Activated CD4-positive, alpha-beta memory T cell treated with anti-CD3 and anti-CD28 coated beads, Interleukin-2, amount 10 ng/mL, durations not matched to agents 7 days and 5 days (primary cell): ENCODE data around the gene NOX4. TPM values are rescaled to one million over a fixed set of nuclear protein-coding genes. Genes with fewer than 3 reads are reported as not detected.
"Not testable (repeated sequence)": the region's sequence is repeated elsewhere in the genome, so short reads cannot be mapped to it uniquely, and the experiment has no call there.

Source experiments
- CTCF ChIA-PET: fragments of 350-600 bp; sonication (Branson Sonifier 250); formaldehyde crosslinking; loops from one replicate; lab custom pipeline; 2021; ENCODE audit warnings: antibody characterized with exemption, inconsistent platforms; lab: Charles Lee
- POLR2A ChIA-PET: fragments of 350-600 bp; sonication (Branson Sonifier 250); formaldehyde crosslinking; loops from one replicate; lab custom pipeline; 2021; ENCODE audit warnings: antibody characterized with exemption; lab: Charles Lee
- DNase-seq: peaks from one replicate; pipeline ENCODE4 v3.0.0-alpha.2; 2020
- H3K27ac Mint-ChIP-seq: one replicate; pipeline ENCODE4 v1.8.0; 2021; ENCODE audit warnings: mild to moderate bottlenecking, mixed read lengths
- H3K27me3 Mint-ChIP-seq: one replicate; pipeline ENCODE4 v1.8.0; 2021; ENCODE audit warnings: mixed read lengths
- H3K36me3 Mint-ChIP-seq: one replicate; pipeline ENCODE4 v1.8.0; 2021; ENCODE audit warnings: low read depth, mixed read lengths
- H3K4me1 Mint-ChIP-seq: one replicate; pipeline ENCODE4 v1.8.0; 2021; ENCODE audit warnings: mixed read lengths
- H3K4me3 Mint-ChIP-seq: one replicate; pipeline ENCODE4 v1.8.0; 2021; ENCODE audit warnings: mild to moderate bottlenecking, mixed read lengths
- H3K9me3 Mint-ChIP-seq: one replicate; pipeline ENCODE4 v1.8.0; 2021; ENCODE audit warnings: mixed read lengths
- total RNA-seq, 2 experiments: library from RNA; stranded (reverse); gene quantifications; one replicate each; pipeline ENCODE4 v1.2.3, GENCODE V29; 2021

The NOX4 gene
- total RNA-seq, 2 experiments from 2014 or later: not detected

GRCh38 chr11:89408441-89408840 is 82.7 kb downstream of the NOX4 start:
- H3K4me3 Mint-ChIP-seq, H3K36me3 Mint-ChIP-seq, H3K9me3 Mint-ChIP-seq, POLR2A ChIA-PET, H3K4me1 Mint-ChIP-seq, H3K27ac Mint-ChIP-seq, DNase-seq, H3K27me3 Mint-ChIP-seq, CTCF ChIA-PET: not testable (repeated sequence)

GRCh38 chr11:89405629-89406028 is 85.5 kb downstream of the NOX4 start:
- no peaks in the 10 kb centered on the region for H3K4me1 Mint-ChIP-seq
- no peak for DNase-seq
- CTCF ChIA-PET: no interaction called here
- POLR2A ChIA-PET: no interaction called here
- no peak overlapping the region for H3K4me3 Mint-ChIP-seq
- no peaks in the 10 kb centered on the region for H3K36me3 Mint-ChIP-seq
- H3K27me3 Mint-ChIP-seq: no peaks in the 10 kb centered on the region
- no peaks in the 10 kb centered on the region for H3K9me3 Mint-ChIP-seq
- no peak overlapping the region for H3K27ac Mint-ChIP-seq

- H3K36me3 Mint-ChIP-seq, H3K27me3 Mint-ChIP-seq, H3K4me3 Mint-ChIP-seq, CTCF ChIA-PET, H3K4me1 Mint-ChIP-seq, POLR2A ChIA-PET, H3K9me3 Mint-ChIP-seq, H3K27ac Mint-ChIP-seq, DNase-seq: not testable (repeated sequence)
Measured at GRCh38 chr11:89391654-89392053, 99.5 kb downstream of the NOX4 start.

GRCh38 chr11:89387501-89387900 is 103.7 kb downstream of the NOX4 start:
- CTCF ChIA-PET, H3K27ac Mint-ChIP-seq, POLR2A ChIA-PET, DNase-seq, H3K36me3 Mint-ChIP-seq, H3K27me3 Mint-ChIP-seq, H3K4me1 Mint-ChIP-seq, H3K9me3 Mint-ChIP-seq, H3K4me3 Mint-ChIP-seq: not testable (repeated sequence)

GRCh38 chr11:89382986-89383385 is 108.2 kb downstream of the NOX4 start:
- H3K36me3 Mint-ChIP-seq, DNase-seq, H3K27ac Mint-ChIP-seq, H3K9me3 Mint-ChIP-seq, H3K27me3 Mint-ChIP-seq, H3K4me3 Mint-ChIP-seq, H3K4me1 Mint-ChIP-seq, POLR2A ChIA-PET, CTCF ChIA-PET: not testable (repeated sequence)

GRCh38 chr11:89381094-89381493 is 110.1 kb downstream of the NOX4 start:
- no peaks in the 10 kb centered on the region for H3K4me1 Mint-ChIP-seq
- CTCF ChIA-PET: no interaction called here
- DNase-seq: no peak
- POLR2A ChIA-PET: no interaction called here
- peaks cover 8% of the 10 kb centered on the region for H3K9me3 Mint-ChIP-seq
- no peak overlapping the region for H3K4me3 Mint-ChIP-seq
- no peaks in the 10 kb centered on the region for H3K36me3 Mint-ChIP-seq
- H3K27me3 Mint-ChIP-seq: no peaks in the 10 kb centered on the region
- H3K27ac Mint-ChIP-seq: no peak overlapping the region

- CTCF ChIA-PET, POLR2A ChIA-PET, H3K27me3 Mint-ChIP-seq, H3K36me3 Mint-ChIP-seq, H3K4me1 Mint-ChIP-seq, H3K4me3 Mint-ChIP-seq, H3K27ac Mint-ChIP-seq, H3K9me3 Mint-ChIP-seq, DNase-seq: not testable (repeated sequence)
Measured at GRCh38 chr11:89379976-89380771, 111.0 kb downstream of the NOX4 start.

- CTCF ChIA-PET, POLR2A ChIA-PET, DNase-seq, H3K27ac Mint-ChIP-seq, H3K36me3 Mint-ChIP-seq, H3K9me3 Mint-ChIP-seq, H3K4me1 Mint-ChIP-seq, H3K4me3 Mint-ChIP-seq, H3K27me3 Mint-ChIP-seq: not testable (repeated sequence)
Measured at GRCh38 chr11:89378986-89379385, 112.2 kb downstream of the NOX4 start.

GRCh38 chr11:89369356-89369755 is 121.8 kb downstream of the NOX4 start:
- H3K27me3 Mint-ChIP-seq, DNase-seq, H3K9me3 Mint-ChIP-seq, H3K36me3 Mint-ChIP-seq, H3K4me1 Mint-ChIP-seq, H3K27ac Mint-ChIP-seq, CTCF ChIA-PET, POLR2A ChIA-PET, H3K4me3 Mint-ChIP-seq: not testable (repeated sequence)

- H3K4me3 Mint-ChIP-seq, H3K4me1 Mint-ChIP-seq, H3K36me3 Mint-ChIP-seq, POLR2A ChIA-PET, CTCF ChIA-PET, DNase-seq, H3K9me3 Mint-ChIP-seq, H3K27me3 Mint-ChIP-seq, H3K27ac Mint-ChIP-seq: not testable (repeated sequence)
Measured at GRCh38 chr11:89364856-89365255, 126.3 kb downstream of the NOX4 start.

- H3K9me3 Mint-ChIP-seq: no peaks in the 10 kb centered on the region
- H3K27me3 Mint-ChIP-seq: no peaks in the 10 kb centered on the region
- POLR2A ChIA-PET: no interaction called here
Measured at GRCh38 chr11:89361734-89362133, 129.4 kb downstream of the NOX4 start.

GRCh38 chr11:89359208-89359607 is 132.0 kb downstream of the NOX4 start:
- H3K36me3 Mint-ChIP-seq, H3K27me3 Mint-ChIP-seq, DNase-seq, CTCF ChIA-PET, H3K27ac Mint-ChIP-seq, POLR2A ChIA-PET, H3K4me3 Mint-ChIP-seq, H3K9me3 Mint-ChIP-seq, H3K4me1 Mint-ChIP-seq: not testable (repeated sequence)

More at GRCh38 chr11:89361734-89362133, 129.4 kb downstream of the NOX4 start:
- DNase-seq: no peak
- CTCF ChIA-PET: no interaction called here
- H3K4me3 Mint-ChIP-seq: no peak overlapping the region
- H3K4me1 Mint-ChIP-seq: no peaks in the 10 kb centered on the region
- no peaks in the 10 kb centered on the region for H3K36me3 Mint-ChIP-seq
- no peak overlapping the region for H3K27ac Mint-ChIP-seq

- POLR2A ChIA-PET: no interaction called here
- Mint-ChIP-seq H3K36me3 (no peaks in the 10 kb centered on the region), H3K9me3 (no peaks in the 10 kb centered on the region), H3K27me3 (no peaks in the 10 kb centered on the region), H3K4me1 (no peaks in the 10 kb centered on the region), H3K4me3 (no peak overlapping the region), H3K27ac (no peak overlapping the region)
- no peak for DNase-seq
- CTCF ChIA-PET: no interaction called here
Measured at GRCh38 chr11:89358761-89359160, 132.4 kb downstream of the NOX4 start.

GRCh38 chr11:89355646-89356045 is 135.5 kb downstream of the NOX4 start:
- no peak for DNase-seq
- ChIA-PET CTCF (no interaction called here), POLR2A (no interaction called here)
- Mint-ChIP-seq H3K4me3 (no peak overlapping the region), H3K4me1 (no peaks in the 10 kb centered on the region), H3K27ac (no peak overlapping the region), H3K27me3 (no peaks in the 10 kb centered on the region), H3K9me3 (no peaks in the 10 kb centered on the region), H3K36me3 (no peaks in the 10 kb centered on the region)
